HepG2 (cell line): ENCODE measurements around the gene STK10. TPM values are rescaled to one million over a fixed set of nuclear protein-coding genes. Genes with fewer than 3 reads are reported as not detected.

Experiments used
- FOSL1 ChIP-seq: sonication (generic); formaldehyde crosslinking; IDR thresholded peaks from 2 replicates; pipeline ENCODE4 v1.9.0; 2021; ENCODE audit warnings: missing genetic modification reagents, borderline replicate concordance
- GZF1 ChIP-seq: sonication (generic); formaldehyde crosslinking; IDR thresholded peaks from 2 replicates; pipeline ENCODE4 v1.5.1; 2020; ENCODE audit warnings: mild to moderate bottlenecking, missing genetic modification reagents
- KDM5A ChIP-seq: fragments of 200-600 bp; sonication (generic); IDR thresholded peaks from 2 replicates; pipeline ENCODE4 v1.7.0; 2018; ENCODE audit warnings: antibody characterized with exemption, mild to moderate bottlenecking, low read length, borderline replicate concordance
- KLF12 ChIP-seq: sonication (generic); formaldehyde crosslinking; IDR thresholded peaks from 2 replicates; pipeline ENCODE4 v1.4.0; 2020; ENCODE audit warnings: missing genetic modification reagents, borderline replicate concordance
- MAFF ChIP-seq: IDR thresholded peaks from 2 replicates; pipeline ENCODE4 v1.6.1; 2011; ENCODE audit warnings: low read depth, low read length, improper control_type of control experiment
- MED13 ChIP-seq: sonication (generic); formaldehyde crosslinking; IDR thresholded peaks from 2 replicates; pipeline ENCODE4 v1.5.0; 2020; ENCODE audit warnings: missing genetic modification reagents
- NCOA1 ChIP-seq: sonication (generic); formaldehyde crosslinking; IDR thresholded peaks from 2 replicates; pipeline ENCODE4 v1.9.0; 2021; ENCODE audit warnings: missing genetic modification reagents
- PCBP2 ChIP-seq: fragments of 200-400 bp; formaldehyde crosslinking; optimal IDR thresholded peaks from 2 replicates; pipeline ENCODE3; 2018; ENCODE audit warnings: low read length, low read depth; ENCODE audit not compliant: poor library complexity, severe bottlenecking
- YEATS4 ChIP-seq: sonication (generic); formaldehyde crosslinking; IDR thresholded peaks from 2 replicates; pipeline ENCODE4 v1.4.0; 2020; ENCODE audit warnings: missing genetic modification reagents, borderline replicate concordance
- ZFY ChIP-seq: sonication (generic); formaldehyde crosslinking; IDR thresholded peaks from 2 replicates; pipeline ENCODE4 v1.4.0; 2020; ENCODE audit warnings: missing genetic modification reagents
- ZNF652 ChIP-seq: IDR thresholded peaks from 2 replicates; pipeline ENCODE4 v1.6.1; 2016; ENCODE audit warnings: low read depth, borderline replicate concordance
- ZNF768 ChIP-seq: sonication (generic); formaldehyde crosslinking; IDR thresholded peaks from 2 replicates; pipeline ENCODE4 v1.4.0; 2020; ENCODE audit warnings: missing genetic modification reagents
- ZNF776 ChIP-seq: sonication (generic); formaldehyde crosslinking; IDR thresholded peaks from 2 replicates; pipeline ENCODE4 v1.4.0; 2020; ENCODE audit warnings: mild to moderate bottlenecking, missing genetic modification reagents
- polyA plus RNA-seq, 8 experiments: library from polyadenylated mRNA; depleted of rRNA in 3 of 8; stranded (reverse) in 7 of 8; unstranded in 1 of 8; fragments of >200 nt; fragmentation: Illumina TruSeq in 4 of 8; extraction: Trizol in 4 of 8; gene quantifications; 2 replicates each; pipeline versions ENCODE4 v1.2.1 to v1.2.3, GENCODE V29; 2011 to 2016; ENCODE audit warnings: low read depth in 4 of 8, missing spikeins in 1 of 8, mixed read lengths in 1 of 8; ENCODE audit not compliant: insufficient read depth in 1 of 8
- total RNA-seq, 5 experiments: library from RNA; depleted of rRNA; stranded (reverse); fragments of >200 nt; fragmentation: Illumina TruSeq; extraction: Trizol; gene quantifications; 2 replicates each; pipeline ENCODE4 v1.2.3, GENCODE V29; 2016; ENCODE audit warnings: low read depth in 1 of 5
- TF ChIP-seq, protein P1 (sequence below): IDR thresholded peaks from 2 replicates; pipeline ENCODE4 v1.4.0; 2020; ENCODE audit warnings: mild to moderate bottlenecking, missing genetic modification reagents
- TF ChIP-seq, protein P2 (sequence below): sonication (generic); formaldehyde crosslinking; IDR thresholded peaks from 2 replicates; pipeline ENCODE4 v1.5.0; 2020; ENCODE audit warnings: mild to moderate bottlenecking, missing genetic modification reagents, moderate library complexity
- TF ChIP-seq, protein P3 (sequence below): sonication (generic); formaldehyde crosslinking; conservative IDR thresholded peaks from 2 replicates; pipeline ENCODE4 v1.4.0; 2020; ENCODE audit warnings: mild to moderate bottlenecking, missing genetic modification reagents, moderate library complexity
- TF ChIP-seq, protein P4 (sequence below): sonication (generic); formaldehyde crosslinking; IDR thresholded peaks from 2 replicates; pipeline ENCODE4 v1.4.0; 2020; ENCODE audit warnings: mild to moderate bottlenecking, missing genetic modification reagents
- TF ChIP-seq, protein P5 (sequence below): sonication (generic); formaldehyde crosslinking; IDR thresholded peaks from 2 replicates; pipeline ENCODE4 v1.5.0; 2020; ENCODE audit warnings: missing genetic modification reagents

STK10 gene
- total and polyA plus RNA-seq, 2 of the 13 experiments (the other 11 are each of a cell fraction or from before 2014, with no cell fraction given), result 7.0 to 7.2 TPM

DNA sequence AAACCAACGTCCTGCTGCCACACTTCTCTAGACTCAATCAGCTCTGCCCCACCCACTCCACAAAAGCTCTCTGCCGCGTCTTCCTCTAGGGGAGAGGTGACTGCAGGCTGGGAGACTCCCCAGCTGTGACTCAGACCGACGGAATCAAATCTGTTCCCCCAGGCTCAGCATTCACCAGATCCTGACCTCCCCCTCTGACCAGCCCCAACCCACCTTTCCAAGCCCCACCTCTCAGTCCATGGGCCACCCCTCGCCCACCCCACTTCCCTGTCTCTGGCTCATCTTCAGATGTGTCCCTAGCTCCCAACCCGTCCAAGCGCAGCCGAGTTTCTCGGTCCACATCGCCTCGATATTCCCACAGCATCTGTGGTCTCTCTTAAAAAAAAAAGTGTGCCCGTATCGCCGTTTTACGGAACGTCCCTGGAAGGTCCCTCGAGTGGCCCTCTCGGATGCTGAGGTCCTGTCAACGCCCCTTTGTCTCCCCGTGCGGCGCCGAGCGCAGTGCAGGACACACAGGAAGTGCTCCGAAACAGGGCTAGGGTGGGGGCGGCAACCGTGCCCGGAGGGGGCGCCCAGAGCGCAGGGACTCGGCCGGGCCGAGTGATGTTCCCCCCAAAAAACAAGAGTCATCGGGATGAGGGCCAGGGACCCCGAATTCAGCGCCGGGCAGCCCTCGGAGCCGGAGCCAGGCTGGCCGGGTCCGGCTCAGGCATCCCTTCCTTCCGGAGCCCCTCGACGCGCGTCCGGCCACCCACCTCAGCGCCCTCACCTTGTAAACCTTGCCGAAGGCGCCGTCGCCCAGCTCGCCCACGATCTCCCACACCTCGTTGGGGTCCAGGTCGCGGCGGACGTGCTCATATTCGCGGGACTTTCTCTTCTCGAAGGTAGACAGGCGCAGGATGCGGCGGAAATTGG, 649 bp downstream of the STK10 start (continued):
- TF ChIP-seq, protein P1, sequence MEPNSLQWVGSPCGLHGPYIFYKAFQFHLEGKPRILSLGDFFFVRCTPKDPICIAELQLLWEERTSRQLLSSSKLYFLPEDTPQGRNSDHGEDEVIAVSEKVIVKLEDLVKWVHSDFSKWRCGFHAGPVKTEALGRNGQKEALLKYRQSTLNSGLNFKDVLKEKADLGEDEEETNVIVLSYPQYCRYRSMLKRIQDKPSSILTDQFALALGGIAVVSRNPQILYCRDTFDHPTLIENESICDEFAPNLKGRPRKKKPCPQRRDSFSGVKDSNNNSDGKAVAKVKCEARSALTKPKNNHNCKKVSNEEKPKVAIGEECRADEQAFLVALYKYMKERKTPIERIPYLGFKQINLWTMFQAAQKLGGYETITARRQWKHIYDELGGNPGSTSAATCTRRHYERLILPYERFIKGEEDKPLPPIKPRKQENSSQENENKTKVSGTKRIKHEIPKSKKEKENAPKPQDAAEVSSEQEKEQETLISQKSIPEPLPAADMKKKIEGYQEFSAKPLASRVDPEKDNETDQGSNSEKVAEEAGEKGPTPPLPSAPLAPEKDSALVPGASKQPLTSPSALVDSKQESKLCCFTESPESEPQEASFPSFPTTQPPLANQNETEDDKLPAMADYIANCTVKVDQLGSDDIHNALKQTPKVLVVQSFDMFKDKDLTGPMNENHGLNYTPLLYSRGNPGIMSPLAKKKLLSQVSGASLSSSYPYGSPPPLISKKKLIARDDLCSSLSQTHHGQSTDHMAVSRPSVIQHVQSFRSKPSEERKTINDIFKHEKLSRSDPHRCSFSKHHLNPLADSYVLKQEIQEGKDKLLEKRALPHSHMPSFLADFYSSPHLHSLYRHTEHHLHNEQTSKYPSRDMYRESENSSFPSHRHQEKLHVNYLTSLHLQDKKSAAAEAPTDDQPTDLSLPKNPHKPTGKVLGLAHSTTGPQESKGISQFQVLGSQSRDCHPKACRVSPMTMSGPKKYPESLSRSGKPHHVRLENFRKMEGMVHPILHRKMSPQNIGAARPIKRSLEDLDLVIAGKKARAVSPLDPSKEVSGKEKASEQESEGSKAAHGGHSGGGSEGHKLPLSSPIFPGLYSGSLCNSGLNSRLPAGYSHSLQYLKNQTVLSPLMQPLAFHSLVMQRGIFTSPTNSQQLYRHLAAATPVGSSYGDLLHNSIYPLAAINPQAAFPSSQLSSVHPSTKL (CRISPR knock-in tag), result no peak
- TF ChIP-seq, protein P2, sequence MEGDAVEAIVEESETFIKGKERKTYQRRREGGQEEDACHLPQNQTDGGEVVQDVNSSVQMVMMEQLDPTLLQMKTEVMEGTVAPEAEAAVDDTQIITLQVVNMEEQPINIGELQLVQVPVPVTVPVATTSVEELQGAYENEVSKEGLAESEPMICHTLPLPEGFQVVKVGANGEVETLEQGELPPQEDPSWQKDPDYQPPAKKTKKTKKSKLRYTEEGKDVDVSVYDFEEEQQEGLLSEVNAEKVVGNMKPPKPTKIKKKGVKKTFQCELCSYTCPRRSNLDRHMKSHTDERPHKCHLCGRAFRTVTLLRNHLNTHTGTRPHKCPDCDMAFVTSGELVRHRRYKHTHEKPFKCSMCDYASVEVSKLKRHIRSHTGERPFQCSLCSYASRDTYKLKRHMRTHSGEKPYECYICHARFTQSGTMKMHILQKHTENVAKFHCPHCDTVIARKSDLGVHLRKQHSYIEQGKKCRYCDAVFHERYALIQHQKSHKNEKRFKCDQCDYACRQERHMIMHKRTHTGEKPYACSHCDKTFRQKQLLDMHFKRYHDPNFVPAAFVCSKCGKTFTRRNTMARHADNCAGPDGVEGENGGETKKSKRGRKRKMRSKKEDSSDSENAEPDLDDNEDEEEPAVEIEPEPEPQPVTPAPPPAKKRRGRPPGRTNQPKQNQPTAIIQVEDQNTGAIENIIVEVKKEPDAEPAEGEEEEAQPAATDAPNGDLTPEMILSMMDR (CRISPR knock-in tag), result peak; percentile 23; the same call in 1 of the 2 replicates
- TF ChIP-seq ZNF776 (CRISPR knock-in tag), result peak; percentile 22; the same call in 1 of the 2 replicates
- TF ChIP-seq ZNF652 (CRISPR knock-in tag), result no peak
- TF ChIP-seq, protein P3, sequence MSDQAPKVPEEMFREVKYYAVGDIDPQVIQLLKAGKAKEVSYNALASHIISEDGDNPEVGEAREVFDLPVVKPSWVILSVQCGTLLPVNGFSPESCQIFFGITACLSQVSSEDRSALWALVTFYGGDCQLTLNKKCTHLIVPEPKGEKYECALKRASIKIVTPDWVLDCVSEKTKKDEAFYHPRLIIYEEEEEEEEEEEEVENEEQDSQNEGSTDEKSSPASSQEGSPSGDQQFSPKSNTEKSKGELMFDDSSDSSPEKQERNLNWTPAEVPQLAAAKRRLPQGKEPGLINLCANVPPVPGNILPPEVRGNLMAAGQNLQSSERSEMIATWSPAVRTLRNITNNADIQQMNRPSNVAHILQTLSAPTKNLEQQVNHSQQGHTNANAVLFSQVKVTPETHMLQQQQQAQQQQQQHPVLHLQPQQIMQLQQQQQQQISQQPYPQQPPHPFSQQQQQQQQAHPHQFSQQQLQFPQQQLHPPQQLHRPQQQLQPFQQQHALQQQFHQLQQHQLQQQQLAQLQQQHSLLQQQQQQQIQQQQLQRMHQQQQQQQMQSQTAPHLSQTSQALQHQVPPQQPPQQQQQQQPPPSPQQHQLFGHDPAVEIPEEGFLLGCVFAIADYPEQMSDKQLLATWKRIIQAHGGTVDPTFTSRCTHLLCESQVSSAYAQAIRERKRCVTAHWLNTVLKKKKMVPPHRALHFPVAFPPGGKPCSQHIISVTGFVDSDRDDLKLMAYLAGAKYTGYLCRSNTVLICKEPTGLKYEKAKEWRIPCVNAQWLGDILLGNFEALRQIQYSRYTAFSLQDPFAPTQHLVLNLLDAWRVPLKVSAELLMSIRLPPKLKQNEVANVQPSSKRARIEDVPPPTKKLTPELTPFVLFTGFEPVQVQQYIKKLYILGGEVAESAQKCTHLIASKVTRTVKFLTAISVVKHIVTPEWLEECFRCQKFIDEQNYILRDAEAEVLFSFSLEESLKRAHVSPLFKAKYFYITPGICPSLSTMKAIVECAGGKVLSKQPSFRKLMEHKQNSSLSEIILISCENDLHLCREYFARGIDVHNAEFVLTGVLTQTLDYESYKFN (CRISPR knock-in tag), result no peak
- no peak for TF ChIP-seq MED13 (CRISPR knock-in tag)
- TF ChIP-seq YEATS4 (CRISPR knock-in tag), result 0 out of 2 replicates have a peak, but pooled peaks have one; percentile 16
- no peak for TF ChIP-seq GZF1 (CRISPR knock-in tag)
- TF ChIP-seq PCBP2, result no peak
- TF ChIP-seq ZFY (CRISPR knock-in tag), result no peak
- TF ChIP-seq MAFF, result no peak
- peak; percentile 51; the same call in 1 of the 2 replicates for TF ChIP-seq ZNF768 (CRISPR knock-in tag)
- no peak; the same call in 1 of the 2 replicates for TF ChIP-seq KDM5A
- TF ChIP-seq, protein P4, sequence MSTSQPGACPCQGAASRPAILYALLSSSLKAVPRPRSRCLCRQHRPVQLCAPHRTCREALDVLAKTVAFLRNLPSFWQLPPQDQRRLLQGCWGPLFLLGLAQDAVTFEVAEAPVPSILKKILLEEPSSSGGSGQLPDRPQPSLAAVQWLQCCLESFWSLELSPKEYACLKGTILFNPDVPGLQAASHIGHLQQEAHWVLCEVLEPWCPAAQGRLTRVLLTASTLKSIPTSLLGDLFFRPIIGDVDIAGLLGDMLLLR (CRISPR knock-in tag), result peak; percentile 54; the same call in 1 of the 2 replicates
- TF ChIP-seq NCOA1, result no peak
- TF ChIP-seq, protein P5, sequence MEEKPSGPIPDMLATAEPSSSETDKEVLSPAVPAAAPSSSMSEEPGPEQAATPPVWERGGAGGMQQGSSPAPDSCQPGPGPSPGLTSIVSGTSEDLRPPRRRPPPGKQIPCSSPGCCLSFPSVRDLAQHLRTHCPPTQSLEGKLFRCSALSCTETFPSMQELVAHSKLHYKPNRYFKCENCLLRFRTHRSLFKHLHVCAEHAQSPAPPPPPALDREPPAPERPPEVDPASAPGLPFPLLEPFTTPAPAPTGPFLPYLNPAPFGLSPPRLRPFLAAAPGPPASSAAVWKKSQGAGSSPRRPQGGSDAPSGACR (CRISPR knock-in tag), result no peak
- no peak for TF ChIP-seq FOSL1 (CRISPR knock-in tag)
- TF ChIP-seq KLF12 (CRISPR knock-in tag), result no peak
